ENCODE data around the gene PAPLN.

GRCh38 chr14:73209953-73210352 is 27.4 kb upstream of the PAPLN start:
- TF ChIP-seq CTCF (conservative IDR thresholded peaks at IDR 0.05): no peak
- TF ChIP-seq EZH2 (IDR thresholded peaks at IDR 0.05; ENCODE audit: low read depth): no peak

All from PC-9 (cell line).